ENCODE measurements around the gene GP5. TPM values are rescaled to one million over a fixed set of nuclear protein-coding genes. Genes with fewer than 3 reads are reported as not detected.
A peak's percentile ranks its signal among the peaks of the same experiment; 100 is the strongest.

The GP5 gene
- total RNA-seq, 3 donors from 2014 or later (not counting 1 experiment from before 2014, with no cell fraction given), result 0.63 to 0.88 (median 0.80) TPM

DNA sequence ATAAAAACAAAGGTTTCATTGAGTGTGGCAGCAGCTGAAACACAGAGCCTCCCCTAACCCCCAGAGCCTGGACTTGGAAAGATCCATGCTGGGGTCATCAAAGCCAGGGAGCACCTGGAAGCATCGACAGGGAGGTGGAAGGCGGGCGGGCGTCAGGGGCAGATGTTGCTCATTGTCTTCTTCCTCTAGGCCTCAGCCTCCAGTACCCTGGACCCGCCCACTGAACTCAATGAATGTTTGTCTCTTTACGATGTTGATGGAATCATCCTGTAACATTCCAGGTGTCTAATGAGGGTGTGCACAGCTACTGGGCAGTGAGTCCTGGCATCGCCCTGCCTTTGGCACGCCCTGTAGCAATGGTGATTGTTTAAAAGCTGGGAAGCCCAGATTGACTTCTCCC lies 9.8 kb downstream of the GP5 start:
- Mint-ChIP-seq H3K36me3 (no peaks in the 10 kb centered on the region), H3K27ac (no peak overlapping the region), H3K9me3 (no peaks in the 10 kb centered on the region), H3K27me3 (ENCODE audit: low read depth in 2 of 2) (peaks cover 16 to 21% of the 10 kb centered on the region in 2 donors), H3K4me3 (no peak overlapping the region), H3K4me1 (no peaks in the 10 kb centered on the region)
- WGBS (ENCODE audit: insufficient coverage), result 98% methylated on average over 8 of the region's 8 CpGs
- intact Hi-C loops (cut with micrococcal nuclease), result no loop called here
- Histone ChIP-seq H3K27ac (ENCODE audit: low read length) (no peak overlapping the region), H3K9me3 (ENCODE audit: control insufficient read depth, insufficient read depth, low read length) (no peaks in the 10 kb centered on the region), H3K36me3 (ENCODE audit: control insufficient read depth, insufficient read depth, low read length) (no peaks in the 10 kb centered on the region), H3K4me3 (ENCODE audit: low read length) (no peak overlapping the region), H3K4me1 (ENCODE audit: control insufficient read depth, insufficient read depth, low read length) (no peaks in the 10 kb centered on the region), H3K27me3 (ENCODE audit: control insufficient read depth, insufficient read depth, low read length) (no peaks in the 10 kb centered on the region)
- ATAC-seq (no peak), DNase-seq (peak in 1 of 2 donors; percentile 2)
- no peak for TF ChIP-seq CTCF (IDR thresholded peaks at IDR 0.05)

- 90% methylated on average over 5 of the region's 8 CpGs for WGBS (ENCODE audit: insufficient coverage)
- no peaks in the 10 kb centered on the region for H3K9me3 ChIP-seq (ENCODE audit: control insufficient read depth, insufficient read depth, low read length)
- H3K36me3 ChIP-seq (ENCODE audit: control insufficient read depth, insufficient read depth, low read length), result no peaks in the 10 kb centered on the region
- Mint-ChIP-seq H3K4me3 (no peak overlapping the region), H3K27ac (no peak overlapping the region), H3K9me3 (no peaks in the 10 kb centered on the region), H3K36me3 (no peaks in the 10 kb centered on the region), H3K4me1 (no peaks in the 10 kb centered on the region), H3K27me3 (ENCODE audit: low read depth in 2 of 2) (peaks cover 23 to 31% of the 10 kb centered on the region in 2 donors)
- ATAC-seq, result no peak
- no peaks in the 10 kb centered on the region for H3K27me3 ChIP-seq (ENCODE audit: control insufficient read depth, insufficient read depth, low read length)
- intact Hi-C loops (cut with micrococcal nuclease), result no loop called here
- peak in 1 of 2 donors; percentile 1 for DNase-seq
- no peak overlapping the region for H3K4me3 ChIP-seq (ENCODE audit: low read length)
- no peaks in the 10 kb centered on the region for H3K4me1 ChIP-seq (ENCODE audit: control insufficient read depth, insufficient read depth, low read length)
- TF ChIP-seq CTCF (IDR thresholded peaks at IDR 0.05), result no peak
- no peak overlapping the region for H3K27ac ChIP-seq (ENCODE audit: low read length)
Measured at GRCh38 chr3:194387926-194388418, 11.1 kb downstream of the GP5 start.

- H3K27ac Mint-ChIP-seq, result no peak overlapping the region
- H3K36me3 ChIP-seq (ENCODE audit: control insufficient read depth, insufficient read depth, low read length), result no peaks in the 10 kb centered on the region
- H3K36me3 Mint-ChIP-seq, result no peaks in the 10 kb centered on the region
- no peak overlapping the region for H3K4me3 ChIP-seq (ENCODE audit: low read length)
- DNase-seq (peak in 1 of 2 donors; percentile 5), ATAC-seq (no peak)
- no peak overlapping the region for H3K27ac ChIP-seq (ENCODE audit: low read length)
- intact Hi-C loops (cut with micrococcal nuclease), result no loop called here
- H3K4me3 Mint-ChIP-seq, result no peak overlapping the region
- 95% methylated on average over 6 of the region's 6 CpGs for WGBS (ENCODE audit: insufficient coverage)
- H3K27me3 Mint-ChIP-seq (ENCODE audit: low read depth in 2 of 2), result peaks cover 23 to 38% of the 10 kb centered on the region in 2 donors
- no peaks in the 10 kb centered on the region for H3K4me1 Mint-ChIP-seq
- H3K9me3 Mint-ChIP-seq, result no peaks in the 10 kb centered on the region
- no peak for TF ChIP-seq CTCF (IDR thresholded peaks at IDR 0.05)
- H3K9me3 ChIP-seq (ENCODE audit: control insufficient read depth, insufficient read depth, low read length), result no peaks in the 10 kb centered on the region
- H3K4me1 ChIP-seq (ENCODE audit: control insufficient read depth, insufficient read depth, low read length), result no peaks in the 10 kb centered on the region
- H3K27me3 ChIP-seq (ENCODE audit: control insufficient read depth, insufficient read depth, low read length), result no peaks in the 10 kb centered on the region
Measured at GRCh38 chr3:194387276-194387675, 11.8 kb downstream of the GP5 start.

DNA sequence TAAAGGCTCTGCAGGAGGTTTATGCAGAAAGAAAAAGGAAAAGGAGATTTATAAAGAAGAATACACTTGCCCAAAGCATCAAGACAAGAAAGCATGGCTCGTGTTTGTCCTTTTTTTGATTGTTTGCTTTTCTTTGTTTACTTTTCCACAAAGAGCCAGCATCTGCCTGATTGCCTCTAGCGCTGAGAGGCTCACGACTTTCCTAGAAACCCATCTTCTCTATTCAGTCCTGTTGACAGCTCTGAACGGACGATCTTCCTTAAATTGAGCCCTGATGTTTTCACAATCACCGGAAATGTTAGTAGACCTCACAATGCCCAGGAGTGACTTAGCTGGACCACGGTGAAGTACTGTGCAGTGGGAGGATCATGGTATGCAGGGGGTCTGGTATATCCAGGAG lies 12.4 kb downstream of the GP5 start:
- ATAC-seq, result no peak
- H3K9me3 ChIP-seq (ENCODE audit: control insufficient read depth, insufficient read depth, low read length), result no peaks in the 10 kb centered on the region
- intact Hi-C loops (cut with micrococcal nuclease), result no loop called here
- Mint-ChIP-seq H3K9me3 (no peaks in the 10 kb centered on the region), H3K4me1 (no peaks in the 10 kb centered on the region), H3K4me3 (no peak overlapping the region), H3K27ac (no peak overlapping the region), H3K36me3 (no peaks in the 10 kb centered on the region), H3K27me3 (ENCODE audit: low read depth in 2 of 2) (peaks cover 23 to 39% of the 10 kb centered on the region in 2 donors)
- DNase-seq, result peak in 1 of 2 donors; percentile 6
- WGBS (ENCODE audit: insufficient coverage), result 73% methylated on average over 7 of the region's 7 CpGs
- TF ChIP-seq CTCF (IDR thresholded peaks at IDR 0.05), result no peak
- no peaks in the 10 kb centered on the region for H3K36me3 ChIP-seq (ENCODE audit: control insufficient read depth, insufficient read depth, low read length)
- H3K27me3 ChIP-seq (ENCODE audit: control insufficient read depth, insufficient read depth, low read length), result no peaks in the 10 kb centered on the region
- H3K4me3 ChIP-seq (ENCODE audit: low read length), result no peak overlapping the region
- H3K4me1 ChIP-seq (ENCODE audit: control insufficient read depth, insufficient read depth, low read length), result no peaks in the 10 kb centered on the region
- H3K27ac ChIP-seq (ENCODE audit: low read length), result no peak overlapping the region

All from natural killer cell (primary cell).